ENCODE data around the gene UBE4A.

UBE4A gene, protein sequence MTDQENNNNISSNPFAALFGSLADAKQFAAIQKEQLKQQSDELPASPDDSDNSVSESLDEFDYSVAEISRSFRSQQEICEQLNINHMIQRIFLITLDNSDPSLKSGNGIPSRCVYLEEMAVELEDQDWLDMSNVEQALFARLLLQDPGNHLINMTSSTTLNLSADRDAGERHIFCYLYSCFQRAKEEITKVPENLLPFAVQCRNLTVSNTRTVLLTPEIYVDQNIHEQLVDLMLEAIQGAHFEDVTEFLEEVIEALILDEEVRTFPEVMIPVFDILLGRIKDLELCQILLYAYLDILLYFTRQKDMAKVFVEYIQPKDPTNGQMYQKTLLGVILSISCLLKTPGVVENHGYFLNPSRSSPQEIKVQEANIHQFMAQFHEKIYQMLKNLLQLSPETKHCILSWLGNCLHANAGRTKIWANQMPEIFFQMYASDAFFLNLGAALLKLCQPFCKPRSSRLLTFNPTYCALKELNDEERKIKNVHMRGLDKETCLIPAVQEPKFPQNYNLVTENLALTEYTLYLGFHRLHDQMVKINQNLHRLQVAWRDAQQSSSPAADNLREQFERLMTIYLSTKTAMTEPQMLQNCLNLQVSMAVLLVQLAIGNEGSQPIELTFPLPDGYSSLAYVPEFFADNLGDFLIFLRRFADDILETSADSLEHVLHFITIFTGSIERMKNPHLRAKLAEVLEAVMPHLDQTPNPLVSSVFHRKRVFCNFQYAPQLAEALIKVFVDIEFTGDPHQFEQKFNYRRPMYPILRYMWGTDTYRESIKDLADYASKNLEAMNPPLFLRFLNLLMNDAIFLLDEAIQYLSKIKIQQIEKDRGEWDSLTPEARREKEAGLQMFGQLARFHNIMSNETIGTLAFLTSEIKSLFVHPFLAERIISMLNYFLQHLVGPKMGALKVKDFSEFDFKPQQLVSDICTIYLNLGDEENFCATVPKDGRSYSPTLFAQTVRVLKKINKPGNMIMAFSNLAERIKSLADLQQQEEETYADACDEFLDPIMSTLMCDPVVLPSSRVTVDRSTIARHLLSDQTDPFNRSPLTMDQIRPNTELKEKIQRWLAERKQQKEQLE

DNA sequence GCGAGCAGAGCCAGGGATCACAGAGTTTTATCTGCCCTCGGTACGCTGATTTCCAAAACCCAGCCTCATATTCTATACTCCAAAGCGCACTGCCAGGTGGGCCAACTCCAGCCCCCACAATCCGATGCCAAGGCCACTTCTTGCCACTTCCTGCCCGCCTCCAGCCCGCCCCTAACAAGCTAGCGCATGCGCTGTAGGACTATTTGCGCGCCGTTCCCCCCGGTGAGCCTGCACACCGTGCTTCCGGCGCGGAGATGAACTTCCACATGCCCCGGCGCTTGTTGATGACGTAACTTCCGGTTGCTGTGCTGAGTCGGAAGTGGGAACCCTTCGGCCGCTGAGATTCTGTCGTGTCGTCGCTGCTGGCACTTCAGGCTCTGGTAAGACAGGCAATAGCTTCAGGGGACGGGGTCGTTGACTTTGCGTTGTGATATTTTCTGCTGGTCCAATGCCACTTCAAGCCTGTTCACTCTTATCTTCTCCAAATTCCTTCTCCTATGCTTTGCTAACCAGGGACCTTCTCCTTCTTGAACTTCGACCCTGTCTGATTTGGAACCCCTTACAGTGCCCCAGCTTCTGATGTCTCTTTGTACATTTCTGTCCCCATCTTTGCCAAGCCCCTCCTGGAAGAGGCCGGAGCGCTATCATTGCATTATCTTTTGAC, at the start of gene UBE4A:
Gene UBE4A (plus strand): TSS at position 306 of the 664 bp plus-strand sequence. CDS start 5,481 bp downstream, outside the sequence.
- DNase-seq = peak; percentile 52

DNA sequence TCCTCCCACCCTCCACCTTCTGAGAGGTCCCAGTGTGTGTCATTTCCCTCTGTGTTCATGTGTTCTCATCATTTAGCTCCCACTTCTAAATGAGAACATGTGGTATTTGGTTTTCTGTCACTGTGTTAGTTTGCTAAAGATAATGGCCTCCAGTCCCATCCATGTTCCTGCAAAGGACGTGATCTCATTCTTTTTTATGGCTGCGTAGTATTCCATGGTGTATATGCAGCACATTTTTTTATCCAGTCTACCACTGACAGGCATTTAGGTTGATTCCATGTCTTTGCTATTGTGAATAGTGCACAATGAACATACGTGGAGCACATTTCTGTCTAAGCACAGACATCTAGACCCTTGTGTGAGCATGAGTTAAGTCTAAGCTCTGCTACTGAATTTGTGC, 49.1 kb upstream of the UBE4A start:
- no peak for DNase-seq

DNA sequence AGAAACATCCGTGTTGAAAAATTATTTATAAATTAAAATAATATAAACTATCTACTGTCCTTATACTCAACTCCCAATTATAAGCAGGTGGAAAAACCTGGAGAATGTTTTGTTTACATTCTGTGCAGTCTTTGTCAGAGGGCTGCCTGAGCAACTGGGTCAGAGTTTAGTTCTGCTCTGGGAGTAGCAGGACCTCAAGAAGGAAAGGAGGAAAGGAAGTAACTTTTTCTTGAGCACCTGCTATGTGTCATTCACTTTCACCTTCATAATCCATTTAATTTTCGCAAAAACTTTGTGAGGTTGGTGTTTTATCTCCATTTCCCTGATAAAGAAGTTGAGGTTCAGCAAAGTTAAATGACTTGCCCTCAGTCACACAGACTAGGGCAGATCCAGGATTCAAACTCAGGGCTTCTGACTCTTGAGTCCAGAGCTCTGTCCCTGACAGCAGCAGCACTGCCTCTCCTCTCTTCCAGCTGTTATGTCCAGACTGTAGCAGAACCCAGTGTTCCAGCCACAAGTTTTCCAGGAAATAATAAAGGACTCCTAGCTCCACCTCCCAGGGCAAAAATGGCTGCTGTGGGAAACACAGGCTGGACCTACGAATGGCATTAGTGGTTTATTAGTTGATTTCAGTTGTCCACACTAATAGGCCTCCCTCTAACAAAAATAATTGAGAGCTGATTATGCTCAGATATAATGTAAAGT, 48.5 kb upstream of the UBE4A start:
- no peak for DNase-seq

DNA sequence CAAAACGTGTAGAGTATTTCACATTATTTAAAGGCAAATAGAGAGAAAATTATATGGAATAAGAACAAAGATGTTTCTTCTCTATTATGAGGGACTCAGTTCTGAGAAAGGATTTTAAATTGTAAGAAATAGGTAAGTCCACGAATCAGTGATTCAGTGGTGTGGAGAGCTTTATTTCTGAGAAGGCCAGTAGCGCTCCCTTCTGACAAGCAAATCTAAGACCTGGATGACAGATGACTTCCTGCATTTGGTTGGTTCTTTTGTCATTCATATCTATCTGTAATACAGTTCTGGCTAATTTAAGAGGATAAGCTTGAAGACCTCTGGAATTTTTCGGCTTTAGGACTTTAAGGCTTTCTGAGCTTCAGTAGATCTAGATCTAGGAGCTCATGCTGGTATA, 47.9 kb upstream of the UBE4A start:
- no peak for DNase-seq

DNA sequence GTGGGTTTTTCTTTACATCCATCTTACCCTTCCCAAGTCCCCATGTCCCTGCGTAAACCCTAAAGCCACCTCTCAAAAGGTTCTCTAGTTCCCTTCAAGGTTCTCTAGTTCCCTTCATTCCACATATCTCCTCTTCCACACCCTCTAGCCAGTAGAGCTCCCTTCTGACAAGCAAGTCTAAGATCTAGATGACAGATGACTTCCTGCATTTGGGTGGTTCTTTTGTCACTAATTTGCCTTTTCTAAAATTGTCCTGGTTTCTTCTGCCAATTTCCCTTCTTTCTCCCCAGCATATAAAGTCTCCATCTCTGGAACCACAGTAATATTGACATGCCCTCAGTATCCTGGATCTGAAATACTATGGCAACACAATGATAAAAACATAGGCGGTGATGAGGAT, 47.1 kb upstream of the UBE4A start:
- DNase-seq = no peak

DNA sequence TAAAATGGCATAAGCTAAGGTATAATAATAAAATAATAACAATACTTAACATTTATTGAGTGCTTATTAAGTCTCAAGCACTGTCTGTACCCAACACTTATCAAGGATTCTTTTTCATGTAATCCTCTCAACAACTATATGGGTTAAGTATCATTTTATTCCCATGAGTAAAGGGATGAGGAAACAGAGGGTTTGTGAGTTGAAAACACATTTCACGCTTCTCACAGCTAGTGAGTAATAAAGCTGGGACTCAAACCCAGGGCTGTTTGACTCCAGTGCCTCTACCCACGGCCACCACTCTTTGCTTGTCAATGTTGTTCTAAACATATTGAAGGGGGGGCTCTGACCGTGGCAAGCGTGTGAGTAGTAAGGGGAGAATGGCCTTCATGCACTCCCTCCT, 46.2 kb upstream of the UBE4A start:
- no peak for DNase-seq

DNA sequence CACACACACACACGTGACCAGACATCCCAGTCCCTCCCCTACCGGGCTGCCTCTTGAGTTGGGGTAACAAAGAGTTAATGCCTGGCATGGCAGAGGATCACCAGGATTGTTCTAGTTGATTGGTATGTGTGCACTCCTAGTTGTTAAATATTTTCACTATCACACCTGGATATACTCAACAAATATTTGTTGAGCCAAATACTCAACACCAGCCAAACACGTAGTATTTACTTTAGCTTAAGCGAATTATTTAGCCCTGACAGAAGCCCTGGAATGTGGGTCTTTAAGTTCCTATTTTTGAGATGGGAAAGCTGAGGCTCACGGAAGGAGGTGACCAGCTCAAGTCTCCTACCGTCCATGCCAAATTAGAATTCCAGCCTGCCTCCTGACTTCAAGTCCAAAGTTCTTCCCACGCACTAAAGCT, 44.4 kb upstream of the UBE4A start:
- no peak for DNase-seq

DNA sequence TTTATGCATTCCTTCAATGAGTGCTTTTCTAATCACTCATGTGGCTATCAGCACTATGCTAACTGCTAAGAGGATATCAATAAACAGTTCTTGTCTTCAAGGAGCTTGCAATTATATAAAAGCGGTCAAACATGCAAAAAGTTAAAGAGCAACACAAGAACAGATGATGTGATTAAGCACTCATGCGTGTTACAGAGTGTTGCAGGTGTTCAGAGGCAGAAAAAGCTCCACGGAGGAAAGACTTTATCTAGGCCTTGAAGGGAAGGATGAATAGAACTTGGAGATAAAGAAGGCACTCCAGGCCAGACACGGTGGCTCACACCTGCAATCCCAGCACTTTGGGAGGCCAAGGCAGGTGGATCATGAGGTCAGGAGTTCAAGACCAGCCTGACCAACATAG, 41.3 kb upstream of the UBE4A start:
- no peak for DNase-seq

DNA sequence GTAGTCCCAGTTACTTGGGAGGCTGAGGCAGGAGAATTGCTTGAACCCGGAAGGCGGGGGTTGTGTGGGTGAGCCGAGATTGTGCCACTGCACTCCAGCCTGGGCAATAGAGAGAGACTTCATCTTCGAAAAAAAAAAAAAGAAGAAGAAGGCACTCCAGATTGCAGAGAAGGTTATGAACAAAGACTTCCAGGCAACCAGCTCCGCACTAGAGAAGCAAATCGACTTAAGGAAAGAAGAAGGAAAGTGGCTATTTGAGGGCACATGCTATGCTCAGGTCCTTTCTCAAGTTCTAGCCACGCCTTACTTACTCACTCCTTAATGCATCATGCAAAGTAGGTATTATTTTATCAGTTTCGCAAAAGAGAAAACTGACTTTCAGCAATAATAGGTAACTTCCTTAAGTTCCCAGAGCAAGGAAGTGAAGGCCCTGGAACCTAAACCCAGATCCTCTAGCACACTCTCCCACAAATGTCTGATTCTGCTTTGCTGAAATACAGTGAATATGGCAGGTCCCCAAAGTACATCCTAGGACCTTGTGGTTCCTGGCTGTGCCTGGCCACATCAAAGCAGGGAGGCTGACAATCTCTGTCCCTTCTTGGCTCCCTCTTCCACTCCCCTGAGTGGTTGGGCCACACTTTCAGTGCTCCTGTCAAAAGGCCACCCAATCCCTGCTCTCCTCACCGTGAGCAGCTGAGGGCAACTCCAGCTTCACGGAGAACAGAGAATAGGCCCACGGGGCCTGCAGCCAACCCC, 40.6 kb upstream of the UBE4A start:
- DNase-seq = no peak

DNA sequence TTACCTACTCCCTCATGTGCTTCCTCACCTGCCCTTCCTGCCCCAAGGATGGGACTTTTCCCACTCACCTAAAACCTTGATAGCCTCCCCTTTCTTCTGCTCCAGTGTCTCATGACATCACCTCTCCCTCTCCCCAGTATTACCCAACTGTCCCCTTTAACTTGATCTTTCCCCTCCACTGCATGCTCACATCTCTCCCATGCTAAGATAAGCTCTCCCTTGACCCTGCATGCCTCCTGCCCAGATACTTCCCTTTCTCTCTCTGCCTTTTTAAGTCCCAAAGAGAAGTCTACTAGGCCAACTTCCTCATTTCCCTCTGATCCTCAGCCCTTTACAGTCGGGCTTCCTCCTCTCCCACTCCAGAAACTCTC, 40.1 kb upstream of the UBE4A start:
- no peak for DNase-seq

DNA sequence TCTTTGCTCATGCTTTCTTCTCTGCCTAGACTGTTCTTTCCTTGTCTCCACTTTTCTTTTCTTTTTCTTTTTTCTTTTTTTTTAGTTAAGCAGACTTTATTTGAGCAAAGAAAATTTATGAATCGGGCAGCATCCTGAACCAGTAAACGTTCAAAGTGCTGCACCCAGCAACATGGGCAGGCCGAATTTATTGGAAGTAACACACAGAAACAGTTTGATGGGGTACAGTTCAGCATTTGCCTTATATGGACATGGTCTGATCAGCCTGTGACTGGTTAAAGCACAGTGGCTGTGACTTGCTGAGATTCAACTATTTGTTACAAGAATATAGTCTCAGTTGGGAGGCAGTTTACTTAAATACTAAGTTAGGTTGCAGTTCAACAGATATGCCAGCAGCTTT, 38.9 kb upstream of the UBE4A start:
- no peak for DNase-seq

DNA sequence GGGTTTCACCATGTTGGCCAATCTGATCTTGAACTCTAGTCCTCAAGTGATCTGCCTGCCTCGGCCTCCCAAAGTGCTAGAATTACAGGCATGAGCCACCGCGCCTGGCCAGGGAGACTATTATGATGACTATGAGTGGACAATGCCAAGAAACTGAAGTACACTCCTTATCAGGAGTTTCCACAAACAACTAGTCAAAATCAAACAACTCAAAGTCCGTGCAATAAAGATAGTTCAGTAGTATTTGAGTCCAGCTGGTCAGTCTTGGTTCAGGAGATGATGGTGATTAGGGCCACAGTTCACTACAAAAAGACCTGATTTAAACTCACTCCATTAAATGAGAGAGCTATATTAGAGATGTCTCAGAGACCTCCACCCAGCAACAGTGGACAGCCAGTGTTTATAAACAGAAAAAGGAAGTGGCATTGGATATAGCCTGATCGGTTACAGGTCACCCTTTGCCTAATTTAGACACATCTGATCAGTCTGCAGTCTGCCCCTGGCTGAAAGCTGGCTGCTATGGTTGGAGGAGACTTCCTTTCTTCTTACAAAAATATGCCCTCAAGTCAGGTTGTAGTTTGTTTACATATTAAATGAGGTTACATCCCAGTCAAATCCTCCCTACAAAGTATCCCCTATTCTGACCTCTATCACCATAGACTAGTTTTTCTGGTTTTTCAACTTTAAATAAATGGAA, 37.9 kb upstream of the UBE4A start:
- no peak for DNase-seq

DNA sequence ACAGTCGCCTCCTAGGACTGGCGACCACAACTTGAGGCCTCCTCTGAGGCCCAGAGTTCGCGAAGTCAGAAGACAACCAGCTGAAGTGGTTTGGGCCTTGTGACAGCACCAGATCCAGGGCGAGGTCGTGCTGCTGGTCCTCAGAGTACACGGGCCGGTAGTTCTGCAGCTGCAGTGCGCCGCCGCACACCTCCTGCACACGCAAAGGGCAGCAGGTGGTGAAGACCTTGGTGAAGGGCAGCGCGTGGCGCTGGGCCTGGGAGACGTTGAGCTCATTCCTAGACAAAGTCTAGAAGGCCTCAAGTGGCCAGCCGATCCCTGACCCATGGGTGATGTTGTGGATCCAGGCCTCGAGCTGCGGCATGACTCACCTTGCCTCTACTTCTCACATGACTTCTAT, 36.7 kb upstream of the UBE4A start:
- no peak for DNase-seq

DNA sequence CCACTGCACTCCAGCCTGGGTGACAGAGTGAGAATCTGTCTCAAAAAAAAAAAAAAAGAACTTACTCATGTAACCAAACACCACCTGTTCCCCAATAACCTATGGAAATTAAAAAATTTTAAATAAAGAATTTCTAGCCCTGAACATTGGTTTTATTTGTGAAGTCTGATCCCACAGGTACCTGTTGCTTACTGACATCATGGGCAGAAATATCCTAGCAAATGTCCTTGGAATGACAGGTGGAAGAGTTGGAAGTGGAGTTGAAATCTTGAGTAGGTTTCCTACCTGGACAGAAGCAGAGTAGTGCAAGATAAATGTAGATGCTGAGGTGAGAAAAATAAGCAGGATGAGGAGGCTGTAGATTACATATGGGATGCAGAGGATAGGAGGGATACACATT, 34.1 kb upstream of the UBE4A start:
- DNase-seq = no peak

DNA sequence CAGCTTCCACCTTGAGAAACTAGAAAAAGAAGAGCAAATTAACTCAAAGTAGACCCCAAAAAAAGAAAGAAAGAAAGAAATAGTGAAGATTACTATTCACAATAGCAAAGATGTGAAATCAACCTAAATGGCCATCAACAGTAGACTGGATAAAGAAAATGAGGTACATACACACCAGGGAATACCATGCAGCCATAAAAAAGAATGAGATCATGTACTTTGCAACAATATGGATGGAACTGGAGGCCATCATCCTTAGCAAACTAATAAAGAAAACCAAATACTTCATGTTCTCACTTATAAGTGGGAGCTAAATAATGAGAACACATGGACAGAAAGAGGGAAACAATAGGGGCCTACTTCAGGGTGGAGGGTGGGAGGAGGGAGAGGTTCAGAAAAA, 30.7 kb upstream of the UBE4A start:
- DNase-seq = no peak

DNA sequence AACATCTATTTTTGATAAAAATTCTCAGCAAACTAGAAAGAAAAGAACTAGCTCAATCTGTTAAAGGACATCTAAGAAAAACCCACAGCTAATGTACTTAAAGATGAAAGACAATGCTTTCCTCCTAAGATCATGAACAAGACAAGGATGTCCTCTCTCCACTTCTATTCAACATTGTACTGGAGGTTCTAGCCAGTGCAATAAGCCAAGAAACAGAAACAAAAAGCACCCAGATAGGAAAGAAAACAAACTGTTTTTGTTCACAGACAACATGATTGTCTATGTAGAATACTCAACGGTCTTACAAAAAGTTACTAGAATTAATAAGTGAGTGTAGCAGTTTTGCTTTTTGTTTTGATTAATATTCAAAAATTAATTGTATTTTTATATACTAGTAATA, 24.7 kb upstream of the UBE4A start:
- no peak for DNase-seq

DNA sequence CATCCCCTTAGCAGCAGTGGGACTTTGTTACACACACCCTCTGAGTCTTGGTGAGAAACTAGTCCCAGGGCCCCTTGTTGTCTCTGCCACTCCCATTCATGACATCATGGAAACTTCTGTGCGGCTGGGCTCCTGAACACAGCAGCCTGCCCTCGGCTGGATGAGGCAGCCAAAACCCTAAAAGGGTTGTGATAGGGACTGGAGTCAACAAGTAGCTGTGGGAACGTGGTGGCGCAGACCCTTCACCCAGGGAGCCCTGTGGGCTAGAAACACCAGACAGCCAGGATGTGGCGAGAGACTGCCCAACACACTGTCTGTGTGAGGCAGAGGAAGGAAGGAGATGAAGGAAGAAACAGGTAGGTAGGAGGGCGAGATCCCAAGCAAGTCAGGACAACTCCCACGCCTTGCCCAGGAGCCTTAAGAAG, 20.8 kb upstream of the UBE4A start:
- no peak for DNase-seq

DNA sequence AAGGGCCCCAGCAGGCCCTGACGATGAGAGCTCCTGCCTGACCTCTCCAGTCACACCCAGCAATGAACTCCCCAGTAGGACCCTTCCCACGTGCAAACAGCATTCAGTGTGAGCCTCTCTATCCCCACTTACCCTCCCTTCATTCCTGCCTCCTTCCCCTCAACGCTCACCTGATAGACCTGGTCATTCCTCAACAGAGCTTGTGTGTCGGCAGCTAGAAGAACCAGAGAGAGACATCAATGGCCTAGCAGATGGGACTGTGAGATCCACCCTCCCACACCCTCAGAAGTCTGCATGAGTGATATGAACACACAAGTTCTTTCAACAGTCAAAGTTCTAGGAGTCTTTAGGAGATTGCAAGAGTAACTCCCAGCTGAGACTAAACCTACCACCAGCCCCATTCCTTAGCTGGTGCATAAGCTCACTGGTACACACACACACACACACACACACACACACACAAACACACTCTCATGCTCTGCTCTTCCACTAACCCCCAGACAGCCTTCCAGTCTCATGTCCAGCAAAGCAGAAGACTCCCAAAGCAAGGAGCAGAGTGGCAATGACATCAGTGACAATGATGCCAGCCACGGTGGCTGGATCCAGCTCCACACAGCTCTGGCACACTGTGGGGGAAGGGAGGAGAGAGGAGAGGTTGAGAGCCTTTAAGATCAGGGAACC, 20.0 kb upstream of the UBE4A start:
- DNase-seq = no peak

DNA sequence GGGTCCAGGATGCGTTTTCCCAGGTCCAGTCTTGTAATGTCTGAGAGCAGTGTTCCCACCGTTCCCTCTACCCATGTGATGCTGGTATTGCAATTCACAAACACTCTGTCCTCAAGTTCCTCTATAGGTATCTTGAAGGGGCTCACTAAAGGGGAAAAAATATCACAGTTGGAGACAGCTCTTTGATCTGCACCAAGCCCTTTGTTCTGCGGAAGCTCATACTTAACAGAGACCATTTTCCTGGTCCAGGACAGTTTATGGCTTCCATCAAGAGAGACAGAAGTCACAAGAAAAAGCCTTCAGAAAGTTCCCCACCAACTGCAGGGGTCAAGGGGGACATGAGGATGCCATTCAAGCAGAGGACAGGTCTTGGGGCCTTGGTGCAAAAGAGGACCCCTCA, 19.0 kb upstream of the UBE4A start:
- no peak for DNase-seq

DNA sequence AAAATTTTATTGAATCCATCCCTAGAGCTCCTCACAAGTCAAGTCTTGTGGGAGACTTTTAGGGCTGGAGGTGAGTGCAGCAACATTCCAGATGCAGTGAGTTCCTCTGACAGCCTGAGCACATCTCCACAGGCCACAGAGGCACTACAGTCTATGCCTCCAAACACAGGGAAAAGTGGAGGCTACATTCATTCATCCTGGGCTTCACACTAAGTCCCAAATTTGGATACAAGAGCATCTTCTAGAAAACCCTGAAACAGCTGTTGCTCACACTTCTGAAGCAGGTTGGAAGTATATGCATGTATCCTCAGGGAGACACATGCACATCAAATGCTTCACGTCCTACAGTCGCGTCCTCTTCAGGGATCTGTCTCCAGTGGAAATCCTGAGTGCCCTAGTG, 18.1 kb upstream of the UBE4A start:
- no peak for DNase-seq
